K562 (cell line): ENCODE data around the gene SKOR1. TPM values are rescaled to one million over a fixed set of nuclear protein-coding genes. Genes with fewer than 3 reads are reported as not detected.
A peak's percentile ranks its signal among the peaks of the same experiment; 100 is the strongest.

Experiments
- AFF1 ChIP-seq, 2 experiments: fragments of 450-650 bp; IDR thresholded peaks; 2 replicates each; pipeline ENCODE4 v1.6.1; 2018; ENCODE audit warnings: mild to moderate bottlenecking in 2 of 2, low read depth in 1 of 2; ENCODE audit not compliant: partially characterized antibody in 2 of 2
- ASH1L ChIP-seq: fragments of 450-650 bp; IDR thresholded peaks from 2 replicates; pipeline ENCODE4 v1.6.1; 2018; ENCODE audit warnings: borderline replicate concordance, mild to moderate bottlenecking, low read depth; ENCODE audit not compliant: partially characterized antibody
- BRF1 ChIP-seq: IDR thresholded peaks from 3 replicates; pipeline ENCODE4 v1.6.1; 2011; ENCODE audit warnings: borderline replicate concordance, mild to moderate bottlenecking; ENCODE audit not compliant: insufficient read length; ENCODE audit errors: extremely low read depth
- DACH1 ChIP-seq: fragments of 450-650 bp; IDR thresholded peaks from 2 replicates; pipeline ENCODE4 v1.6.1; 2018; ENCODE audit not compliant: partially characterized antibody
- HDAC2 ChIP-seq: fragments of 450-650 bp; IDR thresholded peaks from 2 replicates; pipeline ENCODE4 v1.6.1; 2016; ENCODE audit warnings: mild to moderate bottlenecking
- KLF1 ChIP-seq: fragments of 450-650 bp; IDR thresholded peaks from 2 replicates; pipeline ENCODE4 v1.6.1; 2016; ENCODE audit warnings: missing genetic modification characterization, missing compliant biosample characterization
- MAFF ChIP-seq: IDR thresholded peaks from 2 replicates; pipeline ENCODE4 v1.6.1; 2012; ENCODE audit warnings: low read length, improper control_type of control experiment
- MAFK ChIP-seq: IDR thresholded peaks from 2 replicates; pipeline ENCODE4 v1.6.1; 2011; ENCODE audit warnings: low read length, improper control_type of control experiment
- MEF2D ChIP-seq: conservative IDR thresholded peaks from 2 replicates; pipeline ENCODE4 v1.6.1; 2016; ENCODE audit warnings: low read depth, missing genetic modification characterization, missing compliant biosample characterization
- MTA3 ChIP-seq: fragments of 450-650 bp; formaldehyde crosslinking; IDR thresholded peaks from 2 replicates; pipeline ENCODE4 v1.6.1; 2017; ENCODE audit warnings: mild to moderate bottlenecking, borderline replicate concordance
- NCOR1 ChIP-seq: fragments of 450-650 bp; IDR thresholded peaks from 2 replicates; pipeline ENCODE4 v1.6.1; 2016; ENCODE audit warnings: mild to moderate bottlenecking, moderate library complexity
- NFRKB ChIP-seq: fragments of 450-650 bp; IDR thresholded peaks from 2 replicates; pipeline ENCODE4 v1.6.1; 2016; ENCODE audit warnings: low read depth
- RUNX1 ChIP-seq: sonication (generic); IDR thresholded peaks from 2 replicates; pipeline ENCODE4 v1.6.1; 2016; ENCODE audit warnings: antibody characterized with exemption, low read depth
- SIN3A ChIP-seq, 2 experiments: fragments of 150-350 bp in 1 of 2; IDR thresholded peaks; 2 replicates each; pipeline ENCODE4 v1.6.1; 2011 to 2016; ENCODE audit warnings: borderline replicate concordance in 2 of 2, low read depth in 2 of 2, low read length in 2 of 2, mild to moderate bottlenecking in 2 of 2, moderate library complexity in 2 of 2; ENCODE audit not compliant: control insufficient read depth in 1 of 2
- SMAD4 ChIP-seq: fragments of 250-450 bp; sonication (Bioruptor Pico); conservative IDR thresholded peaks from 2 replicates; pipeline ENCODE4 v1.8.0; 2021; ENCODE audit warnings: inconsistent platforms, mild to moderate bottlenecking, moderate library complexity
- SMARCA4 ChIP-seq: fragments of 450-650 bp; IDR thresholded peaks from 2 replicates; pipeline ENCODE4 v1.6.1; 2016
- VEZF1 ChIP-seq: fragments of 200-800 bp; sonication (Bioruptor generic); IDR thresholded peaks from 2 replicates; pipeline ENCODE4 v1.6.1; 2017; ENCODE audit warnings: missing genetic modification characterization, missing compliant biosample characterization
- ZFPM2 ChIP-seq: fragments of 250-450 bp; sonication (Bioruptor Pico); IDR thresholded peaks from 2 replicates; pipeline ENCODE4 v1.5.1; 2022; ENCODE audit warnings: mild to moderate bottlenecking
- ZFX ChIP-seq: sonication (generic); formaldehyde crosslinking; IDR thresholded peaks from 2 replicates; pipeline ENCODE4 v1.8.0; 2022; ENCODE audit warnings: mild to moderate bottlenecking, missing genetic modification reagents, moderate library complexity
- ZNF316 ChIP-seq: fragments of 450-650 bp; IDR thresholded peaks from 2 replicates; pipeline ENCODE4 v1.6.1; 2016
- ZNF583 ChIP-seq: fragments of 250-450 bp; sonication (Bioruptor Pico); IDR thresholded peaks from 2 replicates; pipeline ENCODE4 v1.4.0; 2020
- ZNF589 ChIP-seq: fragments of 200-800 bp; sonication (Bioruptor generic); IDR thresholded peaks from 2 replicates; pipeline ENCODE4 v1.6.1; 2016; ENCODE audit warnings: low read depth, missing genetic modification characterization, missing compliant biosample characterization
- ZNF699 ChIP-seq: fragments of 250-450 bp; sonication (Bioruptor Pico); IDR thresholded peaks from 2 replicates; pipeline ENCODE4 v1.8.0; 2021; ENCODE audit warnings: mild to moderate bottlenecking, moderate library complexity; ENCODE audit not compliant: insufficient replicate concordance
- polyA plus RNA-seq, 8 experiments: library from polyadenylated mRNA; depleted of rRNA in 4 of 8; stranded (reverse) in 5 of 8; unstranded in 3 of 8; fragments of >200 nt; fragmentation: Nextera tagmentation in 2 of 8; fragmentation: Illumina TruSeq in 1 of 8; extraction: Ambion mirVana in 2 of 8; extraction: Trizol in 1 of 8; gene quantifications; 2 replicates each; pipeline versions ENCODE4 v1.2.1 to v1.2.3, GENCODE V29; 2011 to 2014; ENCODE audit warnings: inconsistent platforms in 1 of 8, missing spikeins in 1 of 8
- total RNA-seq, 7 experiments: library from RNA; depleted of rRNA in 6 of 7; stranded (reverse); fragments of >200 nt in 6 of 7; fragmentation: Illumina TruSeq in 2 of 7; extraction: Trizol in 2 of 7; gene quantifications; 2 replicates each; pipeline versions ENCODE4 v1.2.1 to v1.2.3, GENCODE V29; 2011 to 2021; ENCODE audit warnings: low replicate concordance in 1 of 7
- TF ChIP-seq, protein P1 (sequence below): sonication (generic); formaldehyde crosslinking; IDR thresholded peaks from 2 replicates; pipeline ENCODE4 v1.8.1; 2022; ENCODE audit warnings: missing genetic modification reagents

SKOR1 gene
- total and polyA plus RNA-seq, 9 of the 15 experiments (the other 6 are each of a cell fraction or from before 2014, with no cell fraction given) = 0.04 to 0.41 (median 0.09) TPM; not detected in 3

DNA sequence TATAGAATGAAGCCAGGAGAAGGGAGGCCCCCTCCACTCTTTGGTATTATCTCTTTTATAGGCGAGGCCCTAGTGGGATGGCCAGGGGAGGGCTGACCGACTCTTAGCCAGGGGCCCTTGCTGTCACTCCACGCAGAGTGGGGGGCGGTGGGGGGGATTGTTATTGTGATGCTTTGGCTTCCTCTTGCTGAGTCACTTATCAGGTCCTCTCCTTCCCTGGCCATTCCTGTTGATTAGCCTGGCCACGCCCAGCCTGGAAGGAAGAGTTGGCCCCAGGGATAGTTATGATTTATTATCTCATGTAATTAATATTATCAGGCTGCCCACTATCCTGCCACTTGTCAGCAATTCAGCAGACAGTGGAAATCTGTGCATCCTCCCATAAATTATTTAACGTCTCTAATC is 25.5 kb upstream of the SKOR1 start (continued):
- TF ChIP-seq SIN3A (IDR thresholded peaks at IDR 0.05; ENCODE audit: borderline replicate concordance in 2 of 2, control insufficient read depth in 1 of 2, low read depth in 2 of 2, low read length in 2 of 2) (no peak), ZNF316 (peak; percentile 34; the same call in 1 of the 2 replicates), MEF2D (tag) (no peak), ZNF583 (CRISPR knock-in tag) (no peak), DACH1 (peak; percentile 65), ASH1L (no peak), HDAC2 (peak; percentile 83), MTA3 (0 out of 2 replicates have a peak, but pooled peaks have one; percentile 56), ZFX (CRISPR knock-in tag) (no peak), NCOR1 (peak; percentile 57), ZFPM2 (CRISPR knock-in tag) (no peak), VEZF1 (CRISPR knock-in tag) (peak; percentile 83), SMAD4 (CRISPR knock-in tag) (peak; percentile 72), KLF1 (tag) (no peak), AFF1 (IDR thresholded peaks at IDR 0.05; ENCODE audit: low read depth in 1 of 2, partially characterized antibody in 2 of 2) (no peak), MAFF (peak; percentile 77), ZNF589 (no peak), ZNF699 (CRISPR knock-in tag) (no peak), NFRKB (no peak), MAFK (peak; percentile 57; the same call in 1 of the 2 replicates), SMARCA4 (peak; percentile 67; the same call in 1 of the 2 replicates), RUNX1 (no peak), BRF1 (no peak)
- TF ChIP-seq, protein P1, sequence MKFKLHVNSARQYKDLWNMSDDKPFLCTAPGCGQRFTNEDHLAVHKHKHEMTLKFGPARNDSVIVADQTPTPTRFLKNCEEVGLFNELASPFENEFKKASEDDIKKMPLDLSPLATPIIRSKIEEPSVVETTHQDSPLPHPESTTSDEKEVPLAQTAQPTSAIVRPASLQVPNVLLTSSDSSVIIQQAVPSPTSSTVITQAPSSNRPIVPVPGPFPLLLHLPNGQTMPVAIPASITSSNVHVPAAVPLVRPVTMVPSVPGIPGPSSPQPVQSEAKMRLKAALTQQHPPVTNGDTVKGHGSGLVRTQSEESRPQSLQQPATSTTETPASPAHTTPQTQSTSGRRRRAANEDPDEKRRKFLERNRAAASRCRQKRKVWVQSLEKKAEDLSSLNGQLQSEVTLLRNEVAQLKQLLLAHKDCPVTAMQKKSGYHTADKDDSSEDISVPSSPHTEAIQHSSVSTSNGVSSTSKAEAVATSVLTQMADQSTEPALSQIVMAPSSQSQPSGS (CRISPR knock-in tag) = no peak
- TF ChIP-seq, all 486 proteins: peak for 48
